WERI-Rb-1 (cell line): ENCODE measurements around the gene SUSD1.

Experiments used
- DNase-seq: peaks from one replicate; pipeline ENCODE4 v3.0.0-alpha.2; 2020
- H3K27ac ChIP-seq: fragments of 250-450 bp; sonication (Bioruptor Pico); 2 replicates; pipeline ENCODE4 v1.5.1; 2020; ENCODE audit warnings: mild to moderate bottlenecking, moderate library complexity
- H3K27me3 ChIP-seq: fragments of 250-450 bp; sonication (Bioruptor Pico); 2 replicates; pipeline ENCODE4 v1.5.1; 2021; ENCODE audit warnings: mild to moderate bottlenecking, low read depth, moderate library complexity; ENCODE audit not compliant: insufficient read depth, severe bottlenecking
- H3K36me3 ChIP-seq: fragments of 250-450 bp; sonication (Bioruptor Pico); 2 replicates; pipeline ENCODE4 v1.5.1; 2020; ENCODE audit warnings: mild to moderate bottlenecking, moderate library complexity
- H3K4me3 ChIP-seq: 2 replicates; pipeline ENCODE4 v1.5.1; 2011; ENCODE audit warnings: low read depth, mild to moderate bottlenecking, control low read depth, low read length
- H3K9me3 ChIP-seq: fragments of 250-450 bp; sonication (Bioruptor Pico); 2 replicates; pipeline ENCODE4 v1.5.1; 2021; ENCODE audit warnings: mild to moderate bottlenecking, moderate library complexity; ENCODE audit not compliant: severe bottlenecking
- CTCF ChIP-seq: IDR thresholded peaks from 2 replicates; pipeline ENCODE4 v1.5.1; 2011; ENCODE audit warnings: low read depth, mild to moderate bottlenecking, control low read depth, inconsistent platforms, low read length

Gene SUSD1

DNA sequence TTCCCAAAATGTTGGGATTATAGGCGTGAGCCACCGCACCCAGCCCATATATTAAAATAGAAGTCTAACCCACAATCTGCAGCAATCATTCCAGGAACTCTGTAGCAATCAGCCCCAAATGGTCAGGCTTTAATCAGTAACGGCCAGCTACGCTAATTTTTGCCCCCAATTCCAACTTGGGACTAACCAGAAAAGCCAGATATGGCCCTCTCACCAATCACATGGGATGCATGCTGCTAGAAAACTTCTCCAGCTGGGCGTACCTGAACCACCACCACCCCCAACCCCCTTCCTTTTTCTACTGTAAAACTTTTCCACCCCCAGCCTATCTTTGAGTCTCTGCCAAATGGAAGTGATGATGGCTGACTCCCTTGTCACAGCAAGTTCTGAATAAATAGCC lies 4.1 kb downstream of the SUSD1 start:
- Histone ChIP-seq H3K4me3 (no peak overlapping the region), H3K9me3 (no peaks in the 10 kb centered on the region), H3K36me3 (peaks cover 33% of the 10 kb centered on the region), H3K27ac (no peak overlapping the region), H3K27me3 (no peaks in the 10 kb centered on the region)
- TF ChIP-seq CTCF = no peak
- DNase-seq = no peak

DNA sequence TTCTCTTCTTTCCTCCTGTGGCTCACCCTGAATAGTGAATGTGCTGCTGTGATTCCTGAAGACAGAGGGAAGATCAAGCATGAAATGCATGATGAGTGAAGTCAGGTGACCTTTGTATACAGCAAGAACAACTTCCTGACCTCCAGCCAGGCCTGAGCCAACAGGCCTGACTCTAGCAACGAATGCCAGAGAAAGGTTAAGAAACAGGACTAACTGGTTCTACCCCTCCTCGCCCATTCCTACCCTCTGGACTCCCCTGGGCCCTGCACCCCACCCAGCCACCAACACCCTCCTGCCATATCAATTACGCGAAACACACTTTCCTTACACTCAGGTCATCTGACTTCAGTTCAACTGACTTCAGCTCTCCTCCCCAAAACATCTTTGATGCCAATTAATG lies 4.9 kb downstream of the SUSD1 start:
- DNase-seq = no peak
- H3K36me3 ChIP-seq = peaks cover 33% of the 10 kb centered on the region

GRCh38 chr9:112169368-112169767 lies 5.7 kb downstream of the SUSD1 start:
- Histone ChIP-seq H3K27me3 (no peaks in the 10 kb centered on the region), H3K27ac (no peak overlapping the region), H3K9me3 (no peaks in the 10 kb centered on the region), H3K4me3 (no peak overlapping the region), H3K36me3 (peaks cover 33% of the 10 kb centered on the region)
- no peak for TF ChIP-seq CTCF
- no peak for DNase-seq

More for the DNA sequence above, 4.9 kb downstream of the SUSD1 start:
- H3K27me3 ChIP-seq = no peaks in the 10 kb centered on the region
- no peaks in the 10 kb centered on the region for H3K9me3 ChIP-seq
- no peak for TF ChIP-seq CTCF
- H3K4me3 ChIP-seq = no peak overlapping the region
- no peak overlapping the region for H3K27ac ChIP-seq

- no peak for TF ChIP-seq CTCF
- Histone ChIP-seq H3K27me3 (no peaks in the 10 kb centered on the region), H3K9me3 (no peaks in the 10 kb centered on the region), H3K4me3 (no peak overlapping the region), H3K27ac (no peak overlapping the region), H3K36me3 (peaks cover 23% of the 10 kb centered on the region)
- DNase-seq = no peak
Observed at GRCh38 chr9:112168197-112168596, 6.9 kb downstream of the SUSD1 start.

DNA sequence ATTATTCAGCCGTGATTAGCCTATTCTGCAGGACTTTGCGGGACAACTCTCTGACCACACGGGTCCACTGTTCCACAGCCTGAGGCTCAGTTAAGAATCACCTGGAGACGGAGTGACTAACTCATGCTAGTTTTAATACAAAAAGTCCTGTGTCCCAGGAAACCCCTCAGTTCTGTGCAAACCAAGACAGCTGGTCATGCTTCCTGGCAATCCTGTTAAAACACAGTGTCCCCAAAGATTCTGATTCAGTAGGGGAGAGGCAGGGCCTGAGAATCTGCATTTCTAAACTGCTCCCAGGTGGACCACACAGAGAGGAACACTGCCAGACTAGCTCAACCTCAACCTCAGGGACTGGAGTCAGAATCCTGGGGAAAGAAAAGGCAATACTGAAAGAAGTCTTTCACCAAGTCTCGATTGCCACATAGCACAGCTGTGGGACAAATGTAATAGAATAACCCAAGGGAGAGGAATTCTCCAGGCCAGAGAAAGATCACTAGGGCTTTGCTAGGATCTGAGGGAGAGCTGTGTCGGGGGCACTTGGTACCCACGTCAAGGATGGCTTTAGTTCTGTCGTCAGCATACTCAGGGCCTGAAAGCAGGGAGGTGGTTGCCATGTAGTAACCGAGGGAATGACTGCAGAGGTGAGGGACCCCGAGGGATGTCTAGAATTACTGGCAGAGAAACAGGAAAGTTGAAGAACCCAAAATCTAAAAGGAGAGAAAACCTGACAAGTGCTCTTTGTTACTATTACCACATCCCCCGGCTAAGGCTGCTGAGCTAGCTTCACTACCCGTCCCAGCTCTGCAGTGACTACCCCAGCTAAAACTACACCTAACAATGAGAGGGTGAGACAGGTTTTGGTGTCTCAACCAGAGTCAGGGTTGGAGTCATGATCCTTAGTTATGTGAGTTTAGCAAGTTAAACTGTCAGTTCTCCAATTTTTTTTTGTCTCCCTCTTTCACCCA lies 8.6 kb downstream of the SUSD1 start:
- H3K27me3 ChIP-seq = no peaks in the 10 kb centered on the region
- no peak overlapping the region for H3K27ac ChIP-seq
- peak; percentile 30 for DNase-seq
- TF ChIP-seq CTCF = peak; percentile 36; the same call in 1 of the 2 replicates
- no peaks in the 10 kb centered on the region for H3K9me3 ChIP-seq
- peaks cover 6% of the 10 kb centered on the region; the same call in 1 of the 2 replicates for H3K36me3 ChIP-seq
- no peak overlapping the region for H3K4me3 ChIP-seq
